ENCODE data around the gene PDE11A.

- TF ChIP-seq RARB (CRISPR knock-in tag; IDR thresholded peaks at IDR 0.05): no peak
- no peak for TF ChIP-seq ZFP3 (CRISPR knock-in tag; IDR thresholded peaks at IDR 0.05)
- TF ChIP-seq PPARA (CRISPR knock-in tag; IDR thresholded peaks at IDR 0.05; ENCODE audit: borderline replicate concordance): no peak
- no peak for TF ChIP-seq POU6F1 (CRISPR knock-in tag; IDR thresholded peaks at IDR 0.05; ENCODE audit: borderline replicate concordance, low read depth)
- TF ChIP-seq ZNF565 (CRISPR knock-in tag; conservative IDR thresholded peaks at IDR 0.05; ENCODE audit: low read depth): no peak
- no peak for TF ChIP-seq PATZ1 (CRISPR knock-in tag; IDR thresholded peaks at IDR 0.05; ENCODE audit: borderline replicate concordance)
- no peak for TF ChIP-seq ZFP30 (CRISPR knock-in tag; IDR thresholded peaks at IDR 0.05)
- TF ChIP-seq ZC3H10 (CRISPR knock-in tag; IDR thresholded peaks at IDR 0.05): no peak
- TF ChIP-seq GLIS3 (CRISPR knock-in tag; IDR thresholded peaks at IDR 0.05): no peak
- no peak for TF ChIP-seq TSHZ2 (CRISPR knock-in tag; IDR thresholded peaks at IDR 0.05)
- TF ChIP-seq ISL1 (CRISPR knock-in tag; IDR thresholded peaks at IDR 0.05): no peak
- no peak for TF ChIP-seq SNAI2 (CRISPR knock-in tag; IDR thresholded peaks at IDR 0.05)
- no peak for TF ChIP-seq ZNF8 (CRISPR knock-in tag; IDR thresholded peaks at IDR 0.05)
These were observed 349.3 kb downstream of the PDE11A start for GRCh38 chr2:177723235-177723634.
